Neural cell (in vitro differentiated cells): ENCODE data around the gene POU6F2. TPM values are rescaled to one million over a fixed set of nuclear protein-coding genes. Genes with fewer than 3 reads are reported as not detected.

Experiments
- H2AFZ ChIP-seq: fragments of 200-600, 300-800 bp; sonication (generic), shearing (Covaris generic); 2 replicates; pipeline ENCODE4 v1.6.0; 2014; ENCODE audit warnings: low read depth, mild to moderate bottlenecking, antibody characterized with exemption, low read length, moderate library complexity
- H3F3A ChIP-seq: fragments of 200-600 bp; shearing (Covaris generic); 2 replicates; pipeline ENCODE4 v1.6.1; 2016; ENCODE audit warnings: mild to moderate bottlenecking, moderate library complexity, mixed read lengths, antibody characterized with exemption, low read length; ENCODE audit not compliant: insufficient read depth, poor library complexity, severe bottlenecking
- H3K27ac ChIP-seq: fragments of 200-600, 300-800 bp; sonication (generic), shearing (Covaris generic); 2 replicates; pipeline ENCODE4 v1.5.1; 2014; ENCODE audit warnings: mild to moderate bottlenecking, low read length, moderate library complexity
- H3K27me3 ChIP-seq: fragments of 300-800, 200-600 bp; sonication (generic), shearing (Covaris generic); 2 replicates; pipeline ENCODE4 v1.6.0; 2014; ENCODE audit warnings: mild to moderate bottlenecking, low read depth, low read length, moderate library complexity; ENCODE audit not compliant: insufficient read depth
- H3K36me3 ChIP-seq: fragments of 300-800, 200-600 bp; sonication (generic), shearing (Covaris generic); 2 replicates; pipeline ENCODE4 v1.5.1; 2014; ENCODE audit warnings: mild to moderate bottlenecking, antibody characterized with exemption, low read length, moderate library complexity; ENCODE audit not compliant: insufficient read depth
- H3K4me2 ChIP-seq: fragments of 300-800, 200-600 bp; sonication (generic), shearing (Covaris generic); 2 replicates; pipeline ENCODE4 v1.6.0; 2014; ENCODE audit warnings: mild to moderate bottlenecking, low read length
- H3K4me3 ChIP-seq: fragments of 300-800, 200-600 bp; sonication (generic), shearing (Covaris generic); 2 replicates; pipeline ENCODE4 v1.5.1; 2014; ENCODE audit warnings: mild to moderate bottlenecking, low read length, moderate library complexity
- H3K79me2 ChIP-seq: fragments of 200-600 bp; shearing (Covaris generic); replicated peaks from 2 replicates; pipeline ENCODE4 v1.6.0; 2014; ENCODE audit warnings: mild to moderate bottlenecking, low read length, moderate library complexity; ENCODE audit not compliant: insufficient read depth
- H3K9ac ChIP-seq: fragments of 300-800, 200-600 bp; sonication (generic), shearing (Covaris generic); 2 replicates; pipeline ENCODE4 v1.6.1; 2016; ENCODE audit warnings: mild to moderate bottlenecking, low read length, mixed read lengths
- H3K9me2 ChIP-seq: fragments of 200-600 bp; shearing (Covaris generic); 2 replicates; pipeline ENCODE4 v1.6.1; 2016; ENCODE audit warnings: mild to moderate bottlenecking, low read length, mixed read lengths; ENCODE audit not compliant: insufficient read depth
- H3K9me3 ChIP-seq: fragments of 200-600, 300-800 bp; sonication (generic), shearing (Covaris generic); 2 replicates; pipeline ENCODE4 v1.6.1; 2016; ENCODE audit warnings: mild to moderate bottlenecking, mixed run types, low read length, moderate library complexity, mixed read lengths
- H4K20me1 ChIP-seq: fragments of 200-600 bp; shearing (Covaris generic); 2 replicates; pipeline ENCODE4 v1.6.1; 2016; ENCODE audit warnings: mild to moderate bottlenecking, mixed run types; ENCODE audit not compliant: insufficient read depth
- EP300 ChIP-seq: fragments of 450-650 bp; conservative IDR thresholded peaks from 2 replicates; pipeline ENCODE4 v1.6.1; 2014; ENCODE audit warnings: antibody characterized with exemption, mild to moderate bottlenecking, moderate library complexity; ENCODE audit not compliant: poor library complexity, severe bottlenecking
- EZH2 ChIP-seq: fragments of 200-600, 300-800 bp; shearing (Covaris generic), sonication (generic); IDR thresholded peaks from 2 replicates; pipeline ENCODE4 v1.6.1; 2014; ENCODE audit warnings: antibody characterized with exemption, low read length, borderline replicate concordance, mild to moderate bottlenecking; ENCODE audit not compliant: insufficient read depth, poor library complexity, severe bottlenecking
- MXI1 ChIP-seq: fragments of 450-650 bp; conservative IDR thresholded peaks from 2 replicates; pipeline ENCODE4 v1.6.1; 2014; ENCODE audit warnings: antibody characterized with exemption, mild to moderate bottlenecking; ENCODE audit not compliant: poor library complexity, severe bottlenecking
- POLR2AphosphoS5 ChIP-seq: IDR thresholded peaks from 2 replicates; pipeline ENCODE4 v1.6.1; 2012
- RAD21 ChIP-seq: fragments of 450-650 bp; conservative IDR thresholded peaks from 2 replicates; pipeline ENCODE4 v1.6.1; 2014; ENCODE audit warnings: antibody characterized with exemption, mild to moderate bottlenecking, moderate library complexity
- REST ChIP-seq: IDR thresholded peaks from 2 replicates; pipeline ENCODE4 v1.6.1; 2012; ENCODE audit warnings: borderline replicate concordance
- SMC3 ChIP-seq: fragments of 450-650 bp; conservative IDR thresholded peaks from 2 replicates; pipeline ENCODE4 v1.6.1; 2014; ENCODE audit warnings: antibody characterized with exemption, mild to moderate bottlenecking, moderate library complexity; ENCODE audit not compliant: poor library complexity
- TAF1 ChIP-seq: IDR thresholded peaks from 2 replicates; pipeline ENCODE4 v1.6.1; 2012; ENCODE audit warnings: low read depth
- polyA plus RNA-seq: library from polyadenylated mRNA; depleted of rRNA; stranded (reverse); fragments of >200 nt; gene quantifications from 2 replicates; pipeline ENCODE4 v1.2.3, GENCODE V29; 2014
- TF ChIP-seq, protein P1 (sequence below): fragments of 450-650 bp; IDR thresholded peaks from 2 replicates; pipeline ENCODE4 v1.5.1; 2014; ENCODE audit warnings: antibody characterized with exemption, mild to moderate bottlenecking, moderate library complexity; ENCODE audit not compliant: poor library complexity, severe bottlenecking

POU6F2 gene
- polyA plus RNA-seq, 1 donor from 2014 or later: 2.8 TPM

GRCh38 chr7:38975944-38976392 is 1.7 kb upstream of the POU6F2 start:
- no peak overlapping the region for H3K9ac ChIP-seq
- H3K9me2 ChIP-seq: no peaks in the 10 kb centered on the region
- TF ChIP-seq EZH2 (no peak), POLR2AphosphoS5 (no peak), EP300 (no peak), RAD21 (no peak), TAF1 (no peak), SMC3 (no peak), MXI1 (no peak), REST (no peak)
- TF ChIP-seq, protein P1, sequence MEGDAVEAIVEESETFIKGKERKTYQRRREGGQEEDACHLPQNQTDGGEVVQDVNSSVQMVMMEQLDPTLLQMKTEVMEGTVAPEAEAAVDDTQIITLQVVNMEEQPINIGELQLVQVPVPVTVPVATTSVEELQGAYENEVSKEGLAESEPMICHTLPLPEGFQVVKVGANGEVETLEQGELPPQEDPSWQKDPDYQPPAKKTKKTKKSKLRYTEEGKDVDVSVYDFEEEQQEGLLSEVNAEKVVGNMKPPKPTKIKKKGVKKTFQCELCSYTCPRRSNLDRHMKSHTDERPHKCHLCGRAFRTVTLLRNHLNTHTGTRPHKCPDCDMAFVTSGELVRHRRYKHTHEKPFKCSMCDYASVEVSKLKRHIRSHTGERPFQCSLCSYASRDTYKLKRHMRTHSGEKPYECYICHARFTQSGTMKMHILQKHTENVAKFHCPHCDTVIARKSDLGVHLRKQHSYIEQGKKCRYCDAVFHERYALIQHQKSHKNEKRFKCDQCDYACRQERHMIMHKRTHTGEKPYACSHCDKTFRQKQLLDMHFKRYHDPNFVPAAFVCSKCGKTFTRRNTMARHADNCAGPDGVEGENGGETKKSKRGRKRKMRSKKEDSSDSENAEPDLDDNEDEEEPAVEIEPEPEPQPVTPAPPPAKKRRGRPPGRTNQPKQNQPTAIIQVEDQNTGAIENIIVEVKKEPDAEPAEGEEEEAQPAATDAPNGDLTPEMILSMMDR: no peak
- H3K27me3 ChIP-seq: peaks cover 3% of the 10 kb centered on the region
- no peak overlapping the region for H3K4me3 ChIP-seq
- H2AFZ ChIP-seq: no peak overlapping the region
- no peak overlapping the region for H3K27ac ChIP-seq
- H3F3A ChIP-seq: no peaks in the 10 kb centered on the region
- no peak overlapping the region for H3K4me2 ChIP-seq
- no peaks in the 10 kb centered on the region for H3K36me3 ChIP-seq
- H3K9me3 ChIP-seq: no peaks in the 10 kb centered on the region
- no peaks in the 10 kb centered on the region for H3K79me2 ChIP-seq
- H4K20me1 ChIP-seq: no peaks in the 10 kb centered on the region

DNA sequence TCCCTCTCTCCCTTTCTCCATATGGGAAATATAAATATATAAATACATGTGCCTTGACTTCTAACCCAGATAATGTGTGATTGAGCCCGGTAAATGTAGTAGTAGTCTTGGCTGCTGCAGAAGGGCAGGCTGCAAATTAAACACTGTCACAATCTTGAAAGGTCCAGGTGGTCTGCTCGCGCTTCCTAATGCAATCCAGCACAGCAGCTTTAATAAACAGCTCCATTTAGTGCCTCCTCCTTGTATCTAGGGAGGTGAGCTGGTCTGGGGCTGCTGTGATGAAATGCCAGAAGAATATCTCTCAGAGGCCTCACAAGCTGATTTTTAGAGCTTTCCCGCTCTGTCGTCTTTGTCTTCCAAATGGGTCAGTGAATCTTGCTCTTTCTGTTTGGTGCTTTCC is 782 bp downstream of the POU6F2 start:
- no peaks in the 10 kb centered on the region for H4K20me1 ChIP-seq
- no peak overlapping the region for H2AFZ ChIP-seq
- H3K36me3 ChIP-seq: no peaks in the 10 kb centered on the region
- H3K79me2 ChIP-seq: no peaks in the 10 kb centered on the region
- H3K4me2 ChIP-seq: no peak overlapping the region
- TF ChIP-seq POLR2AphosphoS5 (no peak), RAD21 (no peak), SMC3 (no peak), REST (no peak), EZH2 (no peak), EP300 (no peak), MXI1 (no peak), TAF1 (no peak)
- TF ChIP-seq, protein P1: no peak
- no peaks in the 10 kb centered on the region for H3K9me3 ChIP-seq
- peak overlapping the region; percentile 32 for H3K9ac ChIP-seq
- H3K9me2 ChIP-seq: no peaks in the 10 kb centered on the region
- peak overlapping the region; percentile 30 for H3K27ac ChIP-seq
- no peaks in the 10 kb centered on the region for H3F3A ChIP-seq
- H3K4me3 ChIP-seq: peak overlapping the region; percentile 50
- H3K27me3 ChIP-seq: peaks cover 3% of the 10 kb centered on the region
